Measurements from ENCODE around the gene LGALS7.
"Not testable (repeated sequence)": the region's sequence is repeated elsewhere in the genome, so short reads cannot be mapped to it uniquely, and the experiment has no call there.

LGALS7 gene

DNA sequence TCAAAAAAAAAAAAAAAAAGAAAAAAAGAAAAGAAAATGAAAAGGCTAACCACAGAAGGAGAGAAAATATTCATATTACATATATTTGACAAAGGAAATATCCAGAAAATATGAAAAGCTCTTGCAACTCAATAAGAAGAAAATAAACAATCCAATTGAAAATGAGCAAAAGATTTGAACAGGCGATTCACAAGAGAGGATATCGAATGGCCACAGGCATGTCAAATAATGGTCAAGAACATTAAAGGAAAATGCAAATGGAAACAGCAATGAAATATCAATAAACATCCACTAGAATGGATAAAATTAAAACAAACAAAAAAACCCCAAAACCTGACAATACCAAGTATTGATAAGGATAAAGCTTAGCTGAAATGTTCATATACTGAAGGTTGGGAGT lies 8.1 kb downstream of the LGALS7 start:
- Histone ChIP-seq H3K36me3 (ENCODE audit: control insufficient read depth, insufficient read depth, low read length) (no peaks in the 10 kb centered on the region), H3K27me3 (replicated peaks; ENCODE audit: control insufficient read depth, insufficient read depth, low read length) (no peaks in the 10 kb centered on the region), H3K4me3 (replicated peaks; ENCODE audit: low read depth, low read length) (no peak overlapping the region)
- TF ChIP-seq, protein P1, sequence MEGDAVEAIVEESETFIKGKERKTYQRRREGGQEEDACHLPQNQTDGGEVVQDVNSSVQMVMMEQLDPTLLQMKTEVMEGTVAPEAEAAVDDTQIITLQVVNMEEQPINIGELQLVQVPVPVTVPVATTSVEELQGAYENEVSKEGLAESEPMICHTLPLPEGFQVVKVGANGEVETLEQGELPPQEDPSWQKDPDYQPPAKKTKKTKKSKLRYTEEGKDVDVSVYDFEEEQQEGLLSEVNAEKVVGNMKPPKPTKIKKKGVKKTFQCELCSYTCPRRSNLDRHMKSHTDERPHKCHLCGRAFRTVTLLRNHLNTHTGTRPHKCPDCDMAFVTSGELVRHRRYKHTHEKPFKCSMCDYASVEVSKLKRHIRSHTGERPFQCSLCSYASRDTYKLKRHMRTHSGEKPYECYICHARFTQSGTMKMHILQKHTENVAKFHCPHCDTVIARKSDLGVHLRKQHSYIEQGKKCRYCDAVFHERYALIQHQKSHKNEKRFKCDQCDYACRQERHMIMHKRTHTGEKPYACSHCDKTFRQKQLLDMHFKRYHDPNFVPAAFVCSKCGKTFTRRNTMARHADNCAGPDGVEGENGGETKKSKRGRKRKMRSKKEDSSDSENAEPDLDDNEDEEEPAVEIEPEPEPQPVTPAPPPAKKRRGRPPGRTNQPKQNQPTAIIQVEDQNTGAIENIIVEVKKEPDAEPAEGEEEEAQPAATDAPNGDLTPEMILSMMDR (IDR thresholded peaks at IDR 0.05; ENCODE audit: insufficient read depth, low read length, poor library complexity, severe bottlenecking), result no peak
- no peak for DNase-seq (ENCODE audit: extremely low read depth, insufficient read length)

DNA sequence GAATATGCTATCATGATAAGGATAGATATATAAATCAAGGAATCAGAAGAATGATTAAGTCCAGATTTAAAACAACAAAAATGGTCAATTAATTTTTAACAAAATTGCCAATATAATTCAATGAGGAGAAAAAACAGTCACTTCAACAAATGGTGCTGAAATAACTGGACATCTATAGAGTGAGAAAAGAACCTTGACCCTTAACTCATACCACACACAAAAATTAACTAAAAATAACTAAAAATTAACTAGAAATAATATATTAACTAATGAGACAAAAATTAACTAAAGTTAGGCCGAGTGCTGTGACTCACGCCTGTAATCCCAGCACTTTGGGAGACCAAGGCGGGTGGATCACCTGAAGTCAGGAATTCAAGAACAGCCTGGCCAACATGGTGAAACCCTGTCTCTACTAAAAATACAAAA lies 9.5 kb downstream of the LGALS7 start:
- Histone ChIP-seq H3K36me3 (ENCODE audit: control insufficient read depth, insufficient read depth, low read length) (no peaks in the 10 kb centered on the region), H3K27me3 (replicated peaks; ENCODE audit: control insufficient read depth, insufficient read depth, low read length) (no peaks in the 10 kb centered on the region), H3K4me3 (replicated peaks; ENCODE audit: low read depth, low read length) (no peak overlapping the region)
- TF ChIP-seq, protein P1 (IDR thresholded peaks at IDR 0.05; ENCODE audit: insufficient read depth, low read length, poor library complexity, severe bottlenecking), result no peak
- DNase-seq (ENCODE audit: extremely low read depth, insufficient read length), result no peak

DNA sequence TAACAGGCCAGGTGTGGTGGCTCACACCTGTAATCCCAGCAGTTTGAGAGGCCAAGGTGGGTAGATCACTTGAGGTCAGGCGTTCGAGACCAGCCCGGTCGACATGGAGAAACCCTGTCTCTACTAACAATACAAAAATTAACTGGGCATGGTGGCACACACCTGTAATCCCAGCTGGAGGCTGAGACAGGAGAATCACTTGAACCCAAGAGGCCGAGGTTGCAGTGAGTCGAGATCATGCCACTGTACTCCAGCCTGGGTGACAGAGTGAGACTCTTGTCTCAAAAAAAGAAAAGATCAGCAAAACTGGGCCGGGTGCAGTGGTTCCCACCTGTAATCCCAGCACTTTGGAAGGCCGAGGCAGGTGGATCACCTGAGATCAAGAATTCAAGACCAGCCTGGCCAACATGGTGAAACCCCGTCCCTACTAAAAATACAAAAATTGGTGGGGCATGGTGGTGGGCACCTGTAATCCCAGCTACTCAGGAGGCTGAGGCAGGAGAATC lies 11.4 kb downstream of the LGALS7 start:
- not testable (repeated sequence) for H3K4me3 ChIP-seq (replicated peaks; ENCODE audit: low read depth, low read length); H3K27me3 ChIP-seq (replicated peaks; ENCODE audit: control insufficient read depth, insufficient read depth, low read length); DNase-seq (ENCODE audit: extremely low read depth, insufficient read length); H3K36me3 ChIP-seq (ENCODE audit: control insufficient read depth, insufficient read depth, low read length)

DNA sequence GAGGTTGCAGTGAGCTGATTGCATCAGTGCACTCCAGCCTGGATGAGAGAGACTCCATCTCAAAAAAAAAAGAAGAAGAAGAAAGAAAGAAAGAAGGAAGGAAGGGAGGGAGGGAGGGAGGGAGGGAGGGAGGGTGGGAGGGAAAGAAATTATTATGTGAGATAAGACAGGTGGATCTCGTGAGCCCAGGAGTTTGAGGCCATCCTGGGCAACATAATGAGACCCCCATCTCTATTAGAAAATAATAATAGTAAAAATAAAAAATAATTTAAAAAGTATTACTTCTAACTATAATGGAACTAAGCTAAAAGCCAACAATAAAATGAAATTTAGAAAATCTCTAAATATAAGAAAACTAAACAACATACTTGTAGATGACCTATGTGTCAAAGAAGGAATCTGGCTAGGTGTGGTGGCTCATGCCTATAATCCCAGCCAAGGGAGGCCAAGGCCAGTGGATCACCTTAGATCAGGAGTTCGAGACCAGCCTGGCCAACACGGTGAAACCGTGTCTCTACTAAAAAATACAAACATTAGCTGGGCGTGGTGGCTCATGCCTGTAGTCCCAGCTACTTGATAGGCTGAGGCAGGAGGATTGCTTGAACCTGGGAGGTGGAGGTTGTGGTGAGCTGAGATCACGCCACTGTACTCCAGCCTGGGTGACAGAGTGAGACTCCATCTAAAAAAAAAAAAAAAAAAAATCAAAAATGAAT lies 12.4 kb downstream of the LGALS7 start:
- not testable (repeated sequence) for H3K27me3 ChIP-seq (replicated peaks; ENCODE audit: control insufficient read depth, insufficient read depth, low read length); H3K36me3 ChIP-seq (ENCODE audit: control insufficient read depth, insufficient read depth, low read length); H3K4me3 ChIP-seq (replicated peaks; ENCODE audit: low read depth, low read length); DNase-seq (ENCODE audit: extremely low read depth, insufficient read length)

DNA sequence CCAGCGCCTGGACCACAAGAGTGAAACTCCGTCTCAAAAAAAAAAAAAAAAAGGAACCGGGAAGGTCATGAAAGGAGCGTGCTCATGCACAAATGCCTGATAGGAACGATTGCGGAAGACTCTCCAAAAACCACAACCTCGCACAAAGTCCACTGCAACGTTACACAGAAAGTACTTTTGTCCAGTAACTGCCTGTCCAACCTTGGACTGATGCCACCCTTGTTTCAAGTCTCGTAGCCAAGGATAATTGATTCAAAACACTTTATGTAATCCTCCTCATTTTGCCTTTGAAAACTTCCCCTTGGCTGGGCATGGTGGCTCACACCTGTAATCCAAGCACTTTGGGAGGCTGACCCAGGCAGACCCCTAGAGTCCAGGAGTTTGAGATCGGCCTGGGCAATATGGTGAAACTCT lies 13.7 kb downstream of the LGALS7 start:
- no peak for DNase-seq (ENCODE audit: extremely low read depth, insufficient read length)
- Histone ChIP-seq H3K36me3 (ENCODE audit: control insufficient read depth, insufficient read depth, low read length) (no peaks in the 10 kb centered on the region), H3K27me3 (replicated peaks; ENCODE audit: control insufficient read depth, insufficient read depth, low read length) (no peaks in the 10 kb centered on the region), H3K4me3 (replicated peaks; ENCODE audit: low read depth, low read length) (no peak overlapping the region)
- TF ChIP-seq, protein P1 (IDR thresholded peaks at IDR 0.05; ENCODE audit: insufficient read depth, low read length, poor library complexity, severe bottlenecking), result no peak

DNA sequence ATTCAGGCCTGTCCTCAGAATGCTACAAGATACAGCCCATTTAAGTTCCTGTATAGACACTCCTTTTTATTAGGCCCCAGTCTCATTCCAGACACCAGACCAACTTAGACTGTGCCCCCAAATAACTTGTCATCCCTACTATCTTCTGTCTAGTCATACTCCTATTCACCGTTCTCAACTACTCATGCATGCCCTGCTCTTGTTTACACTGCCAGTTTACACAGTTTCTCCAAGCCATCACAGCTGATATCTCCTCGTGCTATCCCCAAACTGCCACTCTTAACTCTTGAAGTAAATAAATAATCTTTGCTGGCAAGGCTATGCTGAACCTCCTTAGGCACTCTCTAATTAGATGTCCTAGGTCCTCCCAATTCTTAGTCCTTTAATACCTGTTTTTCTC lies 19.1 kb downstream of the LGALS7 start:
- not testable (repeated sequence) for H3K4me3 ChIP-seq (replicated peaks; ENCODE audit: low read depth, low read length); H3K36me3 ChIP-seq (ENCODE audit: control insufficient read depth, insufficient read depth, low read length); DNase-seq (ENCODE audit: extremely low read depth, insufficient read length); H3K27me3 ChIP-seq (replicated peaks; ENCODE audit: control insufficient read depth, insufficient read depth, low read length)

DNA sequence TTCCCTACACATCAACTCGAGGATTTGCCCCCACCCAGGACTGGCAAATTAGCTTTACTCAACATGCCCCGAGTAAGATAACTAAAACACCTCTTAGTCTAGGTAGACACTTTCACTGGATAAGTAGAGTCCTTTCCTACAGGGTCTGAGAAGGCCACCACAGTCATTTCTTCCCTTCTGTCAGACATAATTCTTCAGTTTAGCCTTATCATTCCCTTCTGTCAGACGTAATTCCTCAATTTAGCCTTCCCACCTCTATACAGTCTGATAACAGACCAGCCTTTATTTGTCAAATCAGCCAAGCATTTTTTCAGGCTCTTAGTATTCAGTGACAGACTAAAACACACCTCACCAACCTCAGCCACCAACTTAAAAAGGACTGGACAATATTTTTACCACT lies 19.5 kb downstream of the LGALS7 start:
- not testable (repeated sequence) for H3K36me3 ChIP-seq (ENCODE audit: control insufficient read depth, insufficient read depth, low read length); H3K27me3 ChIP-seq (replicated peaks; ENCODE audit: control insufficient read depth, insufficient read depth, low read length); H3K4me3 ChIP-seq (replicated peaks; ENCODE audit: low read depth, low read length); DNase-seq (ENCODE audit: extremely low read depth, insufficient read length)

DNA sequence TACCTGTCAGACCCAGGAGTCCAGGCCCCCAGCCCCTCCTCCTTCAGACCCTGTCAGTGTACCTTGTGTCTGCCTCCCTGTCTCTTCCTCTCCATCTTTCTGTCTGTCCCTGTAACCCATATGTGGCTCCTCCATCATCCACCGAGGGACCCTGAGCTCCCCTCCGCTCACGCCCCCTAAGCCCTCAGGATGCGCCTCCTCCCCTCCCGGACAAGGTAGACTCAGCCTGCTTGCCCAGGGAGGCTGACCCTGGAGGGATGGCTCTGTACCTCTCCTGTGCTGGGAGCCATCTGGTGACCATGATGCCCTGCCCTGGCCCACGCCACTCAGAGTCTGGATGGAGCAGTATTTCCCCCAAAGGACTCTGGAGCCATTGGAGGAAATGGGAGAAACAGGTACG lies 28.0 kb downstream of the LGALS7 start:
- Histone ChIP-seq H3K27me3 (replicated peaks; ENCODE audit: control insufficient read depth, insufficient read depth, low read length) (no peaks in the 10 kb centered on the region), H3K4me3 (replicated peaks; ENCODE audit: low read depth, low read length) (no peak overlapping the region), H3K36me3 (ENCODE audit: control insufficient read depth, insufficient read depth, low read length) (no peaks in the 10 kb centered on the region)
- TF ChIP-seq, protein P1 (IDR thresholded peaks at IDR 0.05; ENCODE audit: insufficient read depth, low read length, poor library complexity, severe bottlenecking), result no peak
- no peak for DNase-seq (ENCODE audit: extremely low read depth, insufficient read length)

All from GM06990 (cell line).